H9 (cell line): ENCODE results near the gene UBFD1. TPM values are rescaled to one million over a fixed set of nuclear protein-coding genes. Genes with fewer than 3 reads are reported as not detected.

Source experiments
- DNase-seq: peaks from one replicate; pipeline ENCODE4 v3.0.0-alpha.2; 2017
- H2AFZ ChIP-seq: one replicate; pipeline ENCODE4 v1.6.1; 2013; ENCODE audit warnings: mild to moderate bottlenecking, low read length, control low read depth, moderate library complexity
- H2AK5ac ChIP-seq: 2 replicates; pipeline ENCODE4 v1.6.1; 2013; ENCODE audit warnings: low read length, control low read depth, mixed read lengths; ENCODE audit not compliant: insufficient read length
- H2BK120ac ChIP-seq: one replicate; pipeline ENCODE4 v1.6.1; 2013; ENCODE audit warnings: low read depth, mild to moderate bottlenecking, low read length, control low read depth, inconsistent platforms; ENCODE audit not compliant: poor library complexity, severe bottlenecking
- H2BK12ac ChIP-seq: 2 replicates; pipeline ENCODE4 v1.6.1; 2013; ENCODE audit warnings: low read length, control low read depth, mixed read lengths, low read depth; ENCODE audit not compliant: insufficient read length
- H2BK15ac ChIP-seq: 2 replicates; pipeline ENCODE4 v1.6.1; 2013; ENCODE audit warnings: low read depth, low read length, control low read depth
- H2BK20ac ChIP-seq: one replicate; pipeline ENCODE4 v1.6.1; 2013; ENCODE audit warnings: low read depth, mild to moderate bottlenecking, low read length, control low read depth, inconsistent platforms; ENCODE audit not compliant: poor library complexity, severe bottlenecking
- H2BK5ac ChIP-seq: 2 replicates; pipeline ENCODE4 v1.6.1; 2013; ENCODE audit warnings: low read length, control low read depth, mixed read lengths; ENCODE audit not compliant: insufficient read length
- H3K14ac ChIP-seq: 2 replicates; pipeline ENCODE4 v1.6.1; 2013; ENCODE audit warnings: low read length, control low read depth; ENCODE audit not compliant: insufficient read depth
- H3K18ac ChIP-seq: 2 replicates; pipeline ENCODE4 v1.6.1; 2013; ENCODE audit warnings: low read depth, mild to moderate bottlenecking, mixed read lengths, low read length, control low read depth; ENCODE audit not compliant: insufficient read length
- H3K23ac ChIP-seq: 2 replicates; pipeline ENCODE4 v1.6.1; 2013; ENCODE audit warnings: low read length, control low read depth, mixed read lengths, low read depth; ENCODE audit not compliant: insufficient read length
- H3K23me2 ChIP-seq: 2 replicates; pipeline ENCODE4 v1.6.1; 2013; ENCODE audit warnings: low read depth, mild to moderate bottlenecking, mixed read lengths, low read length, control low read depth; ENCODE audit not compliant: insufficient read length, poor library complexity, severe bottlenecking
- H3K27ac ChIP-seq: 2 replicates; pipeline ENCODE4 v1.5.1; 2013; ENCODE audit warnings: low read length, control low read depth, mixed read lengths, low read depth; ENCODE audit not compliant: insufficient read length
- H3K27me3 ChIP-seq: 2 replicates; pipeline ENCODE4 v1.6.1; 2013; ENCODE audit warnings: low read length, control low read depth, inconsistent platforms; ENCODE audit not compliant: insufficient read depth
- H3K4ac ChIP-seq: 2 replicates; pipeline ENCODE4 v1.6.1; 2013; ENCODE audit warnings: low read depth, mild to moderate bottlenecking, control low read depth, inconsistent platforms, low read length, moderate library complexity
- H3K4me1 ChIP-seq: 2 replicates; pipeline ENCODE4 v1.6.1; 2013; ENCODE audit warnings: low read length, control low read depth, inconsistent platforms; ENCODE audit not compliant: insufficient read depth
- H3K4me2 ChIP-seq: 2 replicates; pipeline ENCODE4 v1.6.1; 2013; ENCODE audit warnings: low read length, control low read depth, mixed read lengths; ENCODE audit not compliant: insufficient read length, insufficient read depth
- H3K56ac ChIP-seq: 2 replicates; pipeline ENCODE4 v1.6.1; 2013; ENCODE audit warnings: low read depth, mild to moderate bottlenecking, mixed read lengths, low read length, control low read depth; ENCODE audit not compliant: insufficient read length
- H3K79me1 ChIP-seq: 2 replicates; pipeline ENCODE4 v1.6.1; 2013; ENCODE audit warnings: low read depth, mild to moderate bottlenecking, moderate library complexity, low read length, control low read depth, inconsistent platforms; ENCODE audit not compliant: insufficient read depth, poor library complexity, severe bottlenecking
- H3K79me2 ChIP-seq: 2 replicates; pipeline ENCODE4 v1.6.1; 2013; ENCODE audit warnings: low read length, control low read depth, inconsistent platforms; ENCODE audit not compliant: insufficient read depth
- H3K9ac ChIP-seq: 2 replicates; pipeline ENCODE4 v1.6.1; 2013; ENCODE audit warnings: low read length, control low read depth, mixed read lengths; ENCODE audit not compliant: insufficient read length; ENCODE audit errors: extremely low read depth
- H3K9me3 ChIP-seq: one replicate; pipeline ENCODE4 v1.6.1; 2013; ENCODE audit warnings: low read depth, low read length, inconsistent platforms; ENCODE audit not compliant: control insufficient read depth
- H3T11ph ChIP-seq: one replicate; pipeline ENCODE4 v1.6.1; 2013; ENCODE audit warnings: mild to moderate bottlenecking, low read length, control low read depth, inconsistent platforms
- H4K20me1 ChIP-seq: one replicate; pipeline ENCODE4 v1.6.1; 2013; ENCODE audit not compliant: control insufficient read depth, insufficient read length, insufficient read depth
- H4K5ac ChIP-seq: 2 replicates; pipeline ENCODE4 v1.6.1; 2013; ENCODE audit warnings: low read depth, mild to moderate bottlenecking, mixed read lengths, low read length, control low read depth; ENCODE audit not compliant: insufficient read length
- H4K8ac ChIP-seq: replicated peaks from 2 replicates; pipeline ENCODE4 v1.6.1; 2013; ENCODE audit warnings: low read length, control low read depth, mixed read lengths, low read depth; ENCODE audit not compliant: insufficient read length
- H4K91ac ChIP-seq: 2 replicates; pipeline ENCODE4 v1.6.1; 2013; ENCODE audit warnings: low read depth, mild to moderate bottlenecking, moderate library complexity, mixed read lengths, low read length, control low read depth; ENCODE audit not compliant: insufficient read length
- H3K27ac Mint-ChIP-seq, 3 experiments: 2 replicates in 2 of 3; 3 replicates in 1 of 3; pipeline ENCODE4 v1.8.0; 2020 to 2021; ENCODE audit warnings: mixed read lengths in 3 of 3, mild to moderate bottlenecking in 1 of 3, moderate library complexity in 1 of 3
- H3K27me3 Mint-ChIP-seq: 2 replicates; pipeline ENCODE4 v1.8.0; 2021; ENCODE audit warnings: low read depth, mild to moderate bottlenecking, moderate library complexity, mixed read lengths
- H3K36me3 Mint-ChIP-seq, 3 experiments: 2 replicates in 2 of 3; 3 replicates in 1 of 3; pipeline ENCODE4 v1.8.0; 2020 to 2021; ENCODE audit warnings: low read depth in 3 of 3, mixed read lengths in 3 of 3; ENCODE audit not compliant: insufficient read depth in 1 of 3
- H3K4me1 Mint-ChIP-seq, 2 experiments: 2 replicates each; pipeline ENCODE4 v1.8.0; 2020; ENCODE audit warnings: mixed read lengths in 2 of 2
- H3K4me3 Mint-ChIP-seq, 2 experiments: 2 replicates in 1 of 2; 3 replicates in 1 of 2; pipeline ENCODE4 v1.8.0; 2020 to 2021; ENCODE audit warnings: mild to moderate bottlenecking in 2 of 2, mixed read lengths in 2 of 2, moderate library complexity in 1 of 2
- H3K9me3 Mint-ChIP-seq, 2 experiments: 2 replicates in 1 of 2; 3 replicates in 1 of 2; pipeline ENCODE4 v1.8.0; 2020; ENCODE audit warnings: mild to moderate bottlenecking in 2 of 2, mixed read lengths in 2 of 2, moderate library complexity in 1 of 2
- CTCF ChIP-seq: fragments of 200-600 bp; sonication (generic); conservative IDR thresholded peaks from 3 replicates; pipeline ENCODE4 v1.8.0; 2021; ENCODE audit warnings: antibody characterized with exemption, mild to moderate bottlenecking
- WGBS: extraction: QIAGEN DNeasy Blood & Tissue Kit; methylation state at CpG from one replicate; pipeline ENCODE4 v1.1.7; 2013; ENCODE audit warnings: missing lambda C conversion rate, low lambda C conversion rate, mixed read lengths; ENCODE audit not compliant: insufficient read length; ENCODE audit errors: extremely low coverage; 5-methylcytosine and 5-hydroxymethylcytosine counted together
- total RNA-seq: library from RNA; stranded (reverse); gene quantifications from 2 replicates; pipeline ENCODE4 v1.2.1, GENCODE V29; 2021

Gene UBFD1
- total RNA-seq, 1 experiment from 2014 or later = 107 TPM

GRCh38 chr16:23607726-23608125, 50.2 kb downstream of the UBFD1 start:
- no CpG with 5 or more reads among the region's 6 CpGs for WGBS
- H3K36me3 Mint-ChIP-seq = peaks cover 14 to 62% (median 38%) of the 10 kb centered on the region in 3 experiments; a peak in 6 of 7 replicates
- no peaks in the 10 kb centered on the region for H3K79me2 ChIP-seq
- no peaks in the 10 kb centered on the region for H3K9me3 ChIP-seq
- no peak overlapping the region for H4K5ac ChIP-seq
- H3K9ac ChIP-seq = no peak overlapping the region
- H4K20me1 ChIP-seq = no peaks in the 10 kb centered on the region
- H3K79me1 ChIP-seq = no peaks in the 10 kb centered on the region
- H3K4me2 ChIP-seq = no peak overlapping the region
- H4K91ac ChIP-seq = no peak overlapping the region
- DNase-seq = no peak
- no peak overlapping the region for H3K4ac ChIP-seq
- H3K27me3 Mint-ChIP-seq = no peaks in the 10 kb centered on the region
- no peaks in the 10 kb centered on the region for H3K23me2 ChIP-seq
- H2AFZ ChIP-seq = no peak overlapping the region
- H2BK20ac ChIP-seq = no peak overlapping the region
- no peak overlapping the region for H3K27ac ChIP-seq
- H2BK12ac ChIP-seq = no peak overlapping the region
- no peaks in the 10 kb centered on the region for H3K4me1 Mint-ChIP-seq
- no peak overlapping the region for H2BK5ac ChIP-seq
- H3K4me1 ChIP-seq = no peaks in the 10 kb centered on the region
- TF ChIP-seq CTCF = no peak
- no peaks in the 10 kb centered on the region for H3K9me3 Mint-ChIP-seq
- no peak overlapping the region for H2BK120ac ChIP-seq
- no peak overlapping the region for H3K23ac ChIP-seq
- no peak overlapping the region for H3K14ac ChIP-seq
- H4K8ac ChIP-seq = no peak overlapping the region
- H3K27ac Mint-ChIP-seq = peak overlapping the region in 2 of 3 experiments; percentile 7 to 44; a peak in 1 of 7 replicates
- H3K18ac ChIP-seq = no peak overlapping the region
- H3K4me3 Mint-ChIP-seq = no peak overlapping the region
- no peak overlapping the region for H3T11ph ChIP-seq
- no peak overlapping the region for H2AK5ac ChIP-seq
- H2BK15ac ChIP-seq = no peak overlapping the region
- H3K56ac ChIP-seq = no peak overlapping the region
- no peaks in the 10 kb centered on the region for H3K27me3 ChIP-seq
